NCI-H2107 treated with DMSO at 0.1 percent for 48 hours (cell line): ENCODE measurements around the gene HIP1.
A peak's percentile ranks its signal among the peaks of the same experiment; 100 is the strongest.
"Not testable (repeated sequence)": the region's sequence is repeated elsewhere in the genome, so short reads cannot be mapped to it uniquely, and the experiment has no call there.

Experiments used
- DNase-seq: peaks from one replicate; lab custom pipeline; 2025; ENCODE audit not compliant: unreplicated experiment; lab: John Stamatoyannopoulos, UW

Gene HIP1

GRCh38 chr7:75687246-75688088 is 51.3 kb downstream of the HIP1 start:
- no peak for DNase-seq

DNA sequence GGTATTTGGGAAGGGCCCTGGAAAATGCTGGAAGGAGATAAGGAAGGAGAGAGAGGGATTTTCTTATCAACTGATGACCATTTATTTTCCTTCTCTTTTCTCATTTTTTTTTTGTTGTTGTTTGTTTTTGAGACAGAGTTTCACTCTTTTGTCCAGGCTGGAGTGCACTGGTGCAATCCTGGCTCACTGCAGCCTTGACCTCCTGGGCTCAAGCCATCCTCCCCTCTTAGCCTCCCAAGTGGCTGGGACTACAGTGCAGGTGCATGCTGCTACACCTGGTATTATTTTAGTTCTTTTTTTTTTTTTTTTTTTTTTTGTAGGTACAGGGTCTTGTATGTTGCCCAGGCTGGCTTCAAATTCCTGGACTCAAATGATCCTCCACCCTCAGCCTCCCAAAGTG is 52.2 kb downstream of the HIP1 start:
- DNase-seq, result no peak

DNA sequence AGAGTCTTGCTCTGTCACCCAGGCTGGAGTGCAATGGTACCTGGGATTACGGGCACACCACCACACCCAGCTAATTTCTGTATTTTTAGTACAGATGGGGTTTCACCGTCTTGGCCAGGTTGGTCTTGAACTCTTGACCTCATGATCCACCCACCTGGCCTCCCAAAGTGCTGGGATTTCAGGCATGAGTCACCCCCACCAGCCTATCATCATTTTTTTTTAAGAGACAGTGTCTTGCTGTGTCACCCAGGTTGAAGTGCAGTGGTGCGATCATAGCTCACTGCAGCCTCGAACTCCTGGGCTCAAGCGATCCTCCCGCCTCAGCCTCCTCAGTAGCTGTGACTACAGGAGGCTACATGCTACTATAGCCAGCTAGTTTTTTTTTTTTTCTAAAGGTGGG is 56.7 kb downstream of the HIP1 start:
- not testable (repeated sequence) for DNase-seq

DNA sequence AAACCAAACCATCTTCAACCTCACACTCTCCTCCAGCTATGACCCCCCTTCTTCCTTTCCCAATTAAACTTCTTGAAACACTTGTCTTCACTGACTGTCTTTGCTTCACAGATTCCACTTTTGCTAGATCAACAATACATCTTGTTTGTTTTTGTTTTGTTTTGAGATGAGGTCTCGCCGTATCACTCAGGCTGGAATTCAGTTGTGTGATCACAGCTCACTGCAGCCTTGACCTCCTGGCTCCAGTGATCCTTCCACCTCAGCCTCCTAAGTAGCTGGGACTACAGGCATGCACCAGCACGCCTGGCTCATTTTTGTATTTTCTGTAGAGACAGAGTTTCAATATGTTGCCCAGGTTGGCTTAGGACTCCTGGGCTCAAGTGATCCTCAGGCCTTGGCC is 59.7 kb downstream of the HIP1 start:
- no peak for DNase-seq

- DNase-seq, result no peak
Observed at GRCh38 chr7:75669579-75669978, 69.2 kb downstream of the HIP1 start.

DNA sequence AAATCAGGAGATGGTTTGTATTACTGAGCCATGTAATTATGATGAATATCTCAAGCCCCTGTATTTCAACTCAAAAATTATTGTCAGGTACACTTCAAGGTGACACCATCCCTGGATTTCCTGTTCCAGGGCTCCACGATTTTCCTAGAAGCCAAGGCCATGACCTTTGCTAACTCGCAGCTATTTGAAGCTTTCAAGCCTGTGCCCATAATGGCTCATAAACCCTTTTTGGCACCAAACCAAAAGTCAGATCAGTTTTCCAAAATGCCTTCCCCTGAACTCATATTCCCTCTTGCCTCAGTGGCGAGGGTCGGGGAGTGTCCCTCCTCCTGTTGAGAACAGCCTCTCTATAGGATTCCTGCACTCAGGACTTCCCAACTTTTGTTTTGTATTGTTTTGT is 70.8 kb downstream of the HIP1 start:
- DNase-seq, result no peak

- DNase-seq, result no peak
Observed at GRCh38 chr7:75663302-75663907, 75.3 kb downstream of the HIP1 start.

- DNase-seq, result no peak
Observed at GRCh38 chr7:75662579-75663301, 76.0 kb downstream of the HIP1 start.

- DNase-seq, result no peak
Observed at GRCh38 chr7:75660566-75661215, 78.0 kb downstream of the HIP1 start.

GRCh38 chr7:75658802-75659201 is 79.9 kb downstream of the HIP1 start:
- DNase-seq, result no peak

DNA sequence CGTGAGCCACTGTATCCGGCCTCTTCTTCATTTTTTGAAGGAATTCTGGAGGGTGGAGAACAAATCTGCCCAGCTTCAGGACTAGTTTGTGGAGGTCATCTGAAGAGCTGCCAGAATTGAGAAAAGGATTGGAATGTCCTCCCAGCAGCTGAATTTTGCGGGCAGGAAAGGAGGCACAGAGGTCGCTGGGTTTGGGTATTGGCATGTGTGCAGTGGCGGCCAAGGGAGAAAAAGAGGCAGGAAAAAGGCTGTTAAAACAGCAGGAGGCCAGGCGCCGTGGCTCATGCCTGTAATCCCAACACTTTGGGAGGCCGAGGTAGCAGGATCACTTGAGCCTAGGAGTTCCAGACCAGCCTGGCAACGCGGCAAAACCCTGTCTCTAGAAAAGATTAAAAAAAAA is 80.4 kb downstream of the HIP1 start:
- no peak for DNase-seq

- DNase-seq, result no peak
Observed at GRCh38 chr7:75657866-75658265, 80.9 kb downstream of the HIP1 start.

DNA sequence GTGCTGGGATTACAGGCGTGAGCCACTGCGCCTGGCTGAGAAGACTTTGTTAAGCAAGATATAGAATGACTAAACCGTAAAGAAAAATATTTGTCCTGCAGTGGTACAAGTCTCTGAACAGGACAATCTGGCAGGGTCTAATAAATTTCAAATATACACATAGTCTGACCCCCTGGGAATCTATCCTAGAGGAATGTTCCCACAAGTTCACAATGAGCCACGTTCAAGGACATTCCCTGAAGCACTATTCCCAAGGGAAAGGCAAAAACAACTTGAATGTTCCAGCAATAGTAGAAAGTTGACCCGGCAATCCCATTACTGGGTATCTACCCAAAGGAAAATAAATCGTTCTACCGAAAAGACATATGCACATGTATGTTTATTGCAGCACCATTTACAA is 82.0 kb downstream of the HIP1 start:
- no peak for DNase-seq

- no peak for DNase-seq
Observed at GRCh38 chr7:75655536-75655935, 83.2 kb downstream of the HIP1 start.

- no peak for DNase-seq
Observed at GRCh38 chr7:75654855-75655254, 83.9 kb downstream of the HIP1 start.

DNA sequence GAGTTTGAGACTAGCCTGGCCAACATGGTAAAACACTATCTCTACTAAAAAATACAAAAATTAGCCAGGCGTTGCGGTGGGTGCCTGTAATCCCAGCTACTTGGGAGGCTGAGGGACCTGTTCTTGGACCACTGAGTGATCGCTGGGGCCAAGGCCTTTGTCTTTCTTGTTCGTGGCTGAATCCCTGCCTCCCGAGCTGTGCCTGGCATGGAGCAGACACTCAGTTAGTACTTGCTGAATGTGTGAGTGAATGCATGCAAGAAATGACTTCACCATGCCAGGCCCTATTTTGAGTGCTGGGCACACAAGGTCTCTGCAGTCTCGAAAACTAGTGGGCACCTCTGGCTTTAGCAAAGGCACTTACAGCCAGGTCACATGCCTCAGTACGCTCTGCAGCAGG is 85.1 kb downstream of the HIP1 start:
- no peak for DNase-seq

DNA sequence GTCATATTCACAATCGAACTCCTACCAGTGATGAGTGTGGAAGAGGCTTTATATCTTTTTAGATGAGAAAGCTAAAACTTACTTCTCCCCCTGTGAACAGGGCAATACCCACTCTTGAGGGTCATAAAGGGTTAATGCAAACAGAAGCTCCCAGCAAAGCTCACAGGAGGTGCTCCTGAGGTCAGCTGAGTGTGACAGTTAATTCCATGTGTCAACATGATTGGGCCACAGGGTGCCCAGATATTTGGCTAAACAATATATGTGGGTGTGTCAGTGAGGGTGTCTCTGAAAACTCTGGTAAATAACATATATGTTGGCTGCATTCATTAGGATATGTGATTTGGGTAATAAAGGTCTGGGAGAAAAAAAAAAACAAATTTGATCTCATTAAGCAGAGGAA is 86.0 kb downstream of the HIP1 start:
- DNase-seq, result no peak

- no peak for DNase-seq
Observed at GRCh38 chr7:75650681-75651080, 88.1 kb downstream of the HIP1 start.

DNA sequence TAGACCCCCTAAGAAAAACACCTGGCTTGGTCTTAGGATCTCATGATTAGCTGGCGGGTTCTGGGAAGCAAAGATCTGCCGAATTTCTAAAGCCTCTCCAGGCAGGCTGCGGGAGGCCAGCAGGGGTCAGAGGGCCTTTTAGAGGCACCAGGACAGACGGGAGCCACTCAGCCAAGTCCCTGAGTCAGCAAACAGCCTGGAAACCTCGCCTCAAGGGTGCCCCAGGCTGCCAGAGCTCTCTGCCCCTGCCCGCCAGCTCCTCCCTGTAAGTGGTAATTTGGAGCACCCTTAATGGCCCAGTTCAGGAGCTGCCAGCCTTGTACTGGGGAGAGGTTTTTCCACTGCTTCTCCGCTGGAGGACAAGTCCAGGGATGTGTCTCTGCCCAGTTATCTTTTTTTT is 88.7 kb downstream of the HIP1 start:
- no peak for DNase-seq

DNA sequence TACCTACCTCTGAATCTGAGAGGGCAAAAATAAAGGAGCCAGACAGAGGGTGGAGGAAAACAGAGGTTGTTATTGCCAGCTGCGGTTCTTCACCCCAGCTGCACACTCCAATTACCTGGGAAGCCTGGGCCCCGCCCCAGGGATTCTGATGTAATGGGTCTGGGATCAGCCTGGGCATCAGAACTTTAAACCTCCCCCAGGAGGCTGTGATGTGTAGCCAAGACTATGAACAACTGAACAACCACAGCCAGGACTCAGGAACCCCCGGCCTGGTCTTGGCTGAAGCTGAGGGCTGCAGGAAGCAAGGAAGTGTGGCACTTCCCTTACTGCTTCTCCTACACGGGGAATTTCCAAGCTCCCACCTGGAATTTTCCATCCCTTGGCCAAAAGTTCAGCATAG is 89.3 kb downstream of the HIP1 start:
- peak; percentile 74 for DNase-seq

- DNase-seq, result no peak
Observed at GRCh38 chr7:75647709-75648438, 90.9 kb downstream of the HIP1 start.
